Astrocyte (in vitro differentiated cells and primary cell): ENCODE results near the gene PAPPA2. TPM values are rescaled to one million over a fixed set of nuclear protein-coding genes. Genes with fewer than 3 reads are reported as not detected.

ENCODE experiments used
- DNase-seq: peaks from one replicate; pipeline ENCODE4 v3.0.0-alpha.2; 2010; ENCODE audit warnings: low read depth
- FAIRE-seq: peaks from 2 replicates; lab custom pipeline; 2011; peaks lifted over from hg19 to GRCh38; lab: Jason Lieb, UNC
- H2AFZ ChIP-seq: 2 replicates; pipeline ENCODE4 v1.6.0; 2012; ENCODE audit warnings: low read depth, low read length, inconsistent platforms
- H3K27ac ChIP-seq: 2 replicates; pipeline ENCODE4 v1.5.1; 2011; ENCODE audit warnings: low read depth, low read length, inconsistent platforms
- H3K27me3 ChIP-seq: 2 replicates; pipeline ENCODE4 v1.6.0; 2011; ENCODE audit warnings: low read length, inconsistent platforms; ENCODE audit not compliant: insufficient read depth
- H3K36me3 ChIP-seq: 2 replicates; pipeline ENCODE4 v1.5.1; 2011; ENCODE audit warnings: low read length, inconsistent platforms; ENCODE audit not compliant: insufficient read depth
- H3K4me1 ChIP-seq: 2 replicates; pipeline ENCODE4 v1.5.1; 2011; ENCODE audit warnings: low read length, inconsistent platforms; ENCODE audit not compliant: insufficient read depth
- H3K4me2 ChIP-seq: 2 replicates; pipeline ENCODE4 v1.6.0; 2012; ENCODE audit warnings: low read length, inconsistent platforms
- H3K4me3 ChIP-seq: 2 replicates; pipeline ENCODE4 v1.5.1; 2011; ENCODE audit warnings: low read depth, mild to moderate bottlenecking, low read length, inconsistent platforms; ENCODE audit not compliant: insufficient read depth
- H3K79me2 ChIP-seq: 2 replicates; pipeline ENCODE4 v1.6.0; 2012; ENCODE audit warnings: mild to moderate bottlenecking, low read length, inconsistent platforms; ENCODE audit not compliant: insufficient read depth
- H3K9ac ChIP-seq: 2 replicates; pipeline ENCODE4 v1.6.0; 2012; ENCODE audit warnings: mild to moderate bottlenecking, low read length, inconsistent platforms
- H3K9me3 ChIP-seq: 2 replicates; pipeline ENCODE4 v1.5.1; 2012; ENCODE audit warnings: low read depth, mild to moderate bottlenecking, low read length, inconsistent platforms; ENCODE audit not compliant: insufficient read depth
- H4K20me1 ChIP-seq: 2 replicates; pipeline ENCODE4 v1.6.0; 2012; ENCODE audit warnings: low read length, inconsistent platforms; ENCODE audit not compliant: insufficient read depth
- H3K27ac Mint-ChIP-seq: one replicate; pipeline ENCODE4 v1.8.0; 2021; ENCODE audit warnings: mild to moderate bottlenecking, mixed read lengths; ENCODE audit not compliant: unreplicated experiment
- H3K27me3 Mint-ChIP-seq: one replicate; pipeline ENCODE4 v1.8.0; 2021; ENCODE audit warnings: low read depth, mixed read lengths; ENCODE audit not compliant: unreplicated experiment
- H3K36me3 Mint-ChIP-seq: one replicate; pipeline ENCODE4 v1.8.0; 2021; ENCODE audit warnings: low read depth, mixed read lengths; ENCODE audit not compliant: unreplicated experiment
- H3K4me1 Mint-ChIP-seq: one replicate; pipeline ENCODE4 v1.8.0; 2021; ENCODE audit warnings: low read depth, mixed read lengths; ENCODE audit not compliant: unreplicated experiment
- H3K4me3 Mint-ChIP-seq: one replicate; pipeline ENCODE4 v1.8.0; 2021; ENCODE audit warnings: mild to moderate bottlenecking, moderate library complexity, mixed read lengths; ENCODE audit not compliant: unreplicated experiment
- H3K9me3 Mint-ChIP-seq: one replicate; pipeline ENCODE4 v1.8.0; 2021; ENCODE audit warnings: mild to moderate bottlenecking, mixed read lengths; ENCODE audit not compliant: unreplicated experiment
- CTCF ChIP-seq: IDR thresholded peaks from 2 replicates; pipeline ENCODE4 v1.5.1; 2011; ENCODE audit warnings: low read depth, mild to moderate bottlenecking, inconsistent platforms, low read length, moderate library complexity; ENCODE audit not compliant: insufficient read depth
- EZH2 ChIP-seq: IDR thresholded peaks from 2 replicates; pipeline ENCODE4 v1.6.1; 2012; ENCODE audit warnings: mild to moderate bottlenecking, low read length, inconsistent platforms; ENCODE audit not compliant: insufficient read depth
- total RNA-seq: library from RNA; stranded (reverse); gene quantifications from 2 replicates; pipeline ENCODE4 v1.2.1, GENCODE V29; 2021

PAPPA2 gene
- total RNA-seq, 1 donor from 2014 or later, result 19.0 TPM

- Mint-ChIP-seq H3K9me3 (no peaks in the 10 kb centered on the region), H3K4me1 (no peaks in the 10 kb centered on the region), H3K27ac (no peak overlapping the region), H3K36me3 (no peaks in the 10 kb centered on the region), H3K4me3 (no peak overlapping the region), H3K27me3 (peaks cover 16% of the 10 kb centered on the region)
- H3K9me3 ChIP-seq, result no peaks in the 10 kb centered on the region
- H3K36me3 ChIP-seq, result no peaks in the 10 kb centered on the region
- TF ChIP-seq CTCF (no peak), EZH2 (no peak)
- no peak for DNase-seq
- H3K27me3 ChIP-seq, result no peaks in the 10 kb centered on the region
- H3K79me2 ChIP-seq, result no peaks in the 10 kb centered on the region
- H3K27ac ChIP-seq, result no peak overlapping the region
- FAIRE-seq, result no peak
- H3K9ac ChIP-seq, result no peak overlapping the region
- H3K4me2 ChIP-seq, result no peak overlapping the region
- no peaks in the 10 kb centered on the region for H4K20me1 ChIP-seq
- H3K4me3 ChIP-seq, result no peak overlapping the region
- no peaks in the 10 kb centered on the region for H3K4me1 ChIP-seq
- no peak overlapping the region for H2AFZ ChIP-seq
Measured at GRCh38 chr1:176878750-176879536, 416.0 kb downstream of the PAPPA2 start.

GRCh38 chr1:176879784-176880620 lies 417.0 kb downstream of the PAPPA2 start:
- Mint-ChIP-seq H3K4me1 (no peaks in the 10 kb centered on the region), H3K9me3 (no peaks in the 10 kb centered on the region), H3K27me3 (peaks cover 16% of the 10 kb centered on the region), H3K36me3 (no peaks in the 10 kb centered on the region), H3K27ac (no peak overlapping the region), H3K4me3 (no peak overlapping the region)
- Histone ChIP-seq H4K20me1 (no peaks in the 10 kb centered on the region), H3K9ac (no peak overlapping the region), H3K27me3 (no peaks in the 10 kb centered on the region), H3K4me2 (no peak overlapping the region), H3K27ac (no peak overlapping the region), H2AFZ (no peak overlapping the region), H3K36me3 (no peaks in the 10 kb centered on the region), H3K4me1 (no peaks in the 10 kb centered on the region), H3K4me3 (no peak overlapping the region), H3K9me3 (no peaks in the 10 kb centered on the region), H3K79me2 (no peaks in the 10 kb centered on the region)
- DNase-seq (no peak), FAIRE-seq (no peak)
- TF ChIP-seq CTCF (no peak), EZH2 (no peak)
